ENCODE results near the gene CAPN5.

The CAPN5 gene

DNA sequence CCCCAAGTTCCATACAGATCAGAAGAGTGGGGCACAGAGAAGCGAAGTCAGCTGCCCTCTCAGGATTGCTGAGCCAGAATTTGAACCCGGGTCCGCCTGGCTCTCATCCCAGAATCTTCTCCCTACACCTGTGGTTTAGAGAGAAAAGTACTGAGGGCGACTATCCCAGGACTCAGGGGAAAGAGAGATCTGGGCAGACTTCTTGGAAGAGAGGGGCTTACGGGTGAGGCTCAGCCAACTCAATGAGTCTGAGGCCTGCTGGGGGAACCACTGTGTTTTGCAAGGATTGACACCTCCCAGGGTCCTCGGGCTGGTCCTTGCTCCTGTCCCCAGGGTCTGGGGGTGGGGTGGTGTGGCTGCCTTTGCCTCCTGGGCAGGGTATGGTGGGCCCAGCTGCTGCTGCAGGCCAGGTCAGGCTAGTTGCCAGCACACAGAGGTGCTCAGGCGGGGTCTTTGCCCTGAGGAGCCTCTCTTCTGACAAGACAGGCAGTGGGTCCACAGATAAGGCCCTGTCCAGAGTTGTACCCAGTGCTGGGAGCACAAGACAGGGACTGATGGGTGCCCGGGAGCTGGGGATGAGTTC is 1.2 kb downstream of the CAPN5 start:
- no peak for FAIRE-seq

DNA sequence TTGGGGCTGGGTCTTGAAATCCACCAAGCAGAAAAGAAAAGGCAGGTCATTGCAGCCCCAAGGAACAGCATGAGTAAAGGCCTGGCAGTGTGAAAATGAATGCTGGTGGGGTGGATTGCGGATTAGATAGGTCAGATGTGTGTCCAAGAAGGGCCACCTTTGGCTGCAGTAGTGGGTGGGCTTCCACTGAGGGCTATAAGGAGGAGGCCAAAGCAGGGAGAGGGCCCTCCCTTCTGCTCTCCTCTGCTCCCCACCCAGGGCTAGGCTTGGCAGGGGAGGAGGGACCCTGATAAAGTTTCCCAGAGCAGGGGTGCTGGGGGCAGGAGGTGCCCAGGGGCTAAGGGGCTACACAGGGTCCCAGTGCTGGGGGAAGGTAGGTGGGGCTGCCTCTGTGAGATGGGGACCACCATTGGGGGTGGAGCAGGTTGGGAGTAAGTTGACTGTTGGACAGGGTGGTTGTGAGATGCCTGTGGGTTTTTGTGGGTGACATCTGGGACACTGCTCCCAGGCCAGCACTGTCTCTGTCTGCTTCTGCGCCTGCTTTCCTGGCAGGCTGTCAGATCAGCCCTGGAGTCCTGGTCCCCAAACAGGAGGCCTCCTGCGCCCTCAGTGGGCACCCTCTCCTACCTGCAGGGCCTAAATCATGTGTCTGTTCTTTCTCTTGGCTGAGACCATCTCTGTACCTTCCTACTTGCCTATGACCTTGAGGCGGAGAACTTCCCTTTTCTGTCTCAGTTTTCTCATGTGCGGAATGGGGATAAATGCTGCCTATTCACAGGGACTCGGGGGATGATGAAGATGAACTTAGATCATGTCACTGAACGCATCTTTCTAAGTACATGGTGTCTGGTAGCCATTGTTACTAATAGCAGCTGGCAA is 1.9 kb downstream of the CAPN5 start:
- no peak for FAIRE-seq

GRCh38 chr11:77069336-77069968 is 2.7 kb downstream of the CAPN5 start:
- FAIRE-seq, result no peak

DNA sequence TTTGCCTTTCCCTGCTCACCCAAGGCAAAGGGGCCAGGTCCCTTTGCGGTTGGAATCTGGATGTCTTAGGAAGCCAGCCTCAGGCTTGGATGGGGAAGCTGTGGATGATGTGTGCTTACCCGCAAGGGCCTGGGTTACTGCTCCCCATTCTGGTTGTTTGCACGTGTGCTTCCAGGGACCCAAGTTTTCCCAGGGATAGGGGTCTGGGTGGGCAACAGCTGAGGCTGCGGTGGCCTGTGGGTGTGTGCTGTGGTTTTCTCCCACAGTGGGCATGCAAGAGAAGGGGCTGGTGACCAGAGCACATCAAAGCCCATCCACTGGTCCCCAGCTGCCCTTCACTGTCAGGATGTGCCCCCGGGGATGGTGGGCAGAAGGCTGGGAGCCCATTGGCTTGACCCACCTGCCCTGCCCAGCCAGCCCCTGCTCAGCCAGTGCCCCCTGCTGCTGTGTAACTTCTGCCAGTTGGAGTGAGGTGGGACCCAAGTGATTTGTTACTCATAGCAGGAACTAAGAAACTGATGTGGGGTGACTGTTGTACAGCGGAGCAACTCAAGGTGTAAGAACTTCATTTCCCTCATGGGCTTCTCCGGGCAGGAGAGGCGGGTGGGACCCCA is 3.3 kb downstream of the CAPN5 start:
- FAIRE-seq, result no peak

GRCh38 chr11:77071077-77071476 is 4.3 kb downstream of the CAPN5 start:
- FAIRE-seq, result no peak

DNA sequence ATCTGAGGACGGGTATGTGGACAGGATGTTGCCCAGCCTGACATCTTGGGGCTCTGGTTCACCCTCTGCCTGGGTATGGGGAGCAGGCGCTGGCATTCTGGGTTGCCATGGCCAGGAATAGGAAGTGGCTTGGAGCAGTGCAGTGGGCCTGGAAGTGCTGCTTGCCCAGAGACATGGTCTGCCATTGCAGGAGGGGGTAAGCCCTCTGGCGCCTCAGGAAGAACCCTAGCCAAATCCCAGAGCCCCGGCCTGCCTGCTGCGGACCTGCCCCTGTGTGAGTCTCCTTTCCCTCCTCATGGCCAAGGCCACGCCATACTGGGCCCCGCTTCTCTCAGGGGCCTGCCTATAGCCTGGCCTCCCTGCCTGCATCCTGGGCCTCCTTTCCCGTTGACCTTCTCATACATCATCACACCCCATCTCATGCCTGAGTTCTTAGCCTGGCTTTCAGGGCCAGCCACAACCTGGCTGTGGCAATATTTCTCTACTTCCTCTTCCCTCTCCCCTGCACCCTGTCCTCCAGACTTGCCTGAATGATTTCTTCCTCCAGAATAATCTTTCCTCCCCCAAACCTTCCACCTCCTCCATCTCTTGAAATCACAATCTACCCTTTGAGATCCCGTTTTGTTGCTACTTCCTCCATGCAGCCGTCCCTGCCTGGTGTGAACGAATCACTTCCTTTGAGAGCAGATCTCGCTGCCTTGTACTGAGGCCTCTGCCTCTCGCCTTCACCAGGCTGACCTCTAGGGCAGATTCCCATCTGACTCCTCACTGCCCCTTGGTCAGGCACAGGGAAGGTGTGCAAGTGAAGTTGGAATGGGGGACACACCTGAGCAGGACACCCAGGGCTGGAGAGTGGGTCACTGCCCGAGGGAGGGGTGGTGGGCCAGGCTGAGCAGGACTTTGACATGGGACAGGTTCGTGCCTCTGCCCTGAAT is 5.2 kb downstream of the CAPN5 start:
- FAIRE-seq, result no peak

GRCh38 chr11:77072851-77073327 is 6.1 kb downstream of the CAPN5 start:
- no peak for FAIRE-seq

DNA sequence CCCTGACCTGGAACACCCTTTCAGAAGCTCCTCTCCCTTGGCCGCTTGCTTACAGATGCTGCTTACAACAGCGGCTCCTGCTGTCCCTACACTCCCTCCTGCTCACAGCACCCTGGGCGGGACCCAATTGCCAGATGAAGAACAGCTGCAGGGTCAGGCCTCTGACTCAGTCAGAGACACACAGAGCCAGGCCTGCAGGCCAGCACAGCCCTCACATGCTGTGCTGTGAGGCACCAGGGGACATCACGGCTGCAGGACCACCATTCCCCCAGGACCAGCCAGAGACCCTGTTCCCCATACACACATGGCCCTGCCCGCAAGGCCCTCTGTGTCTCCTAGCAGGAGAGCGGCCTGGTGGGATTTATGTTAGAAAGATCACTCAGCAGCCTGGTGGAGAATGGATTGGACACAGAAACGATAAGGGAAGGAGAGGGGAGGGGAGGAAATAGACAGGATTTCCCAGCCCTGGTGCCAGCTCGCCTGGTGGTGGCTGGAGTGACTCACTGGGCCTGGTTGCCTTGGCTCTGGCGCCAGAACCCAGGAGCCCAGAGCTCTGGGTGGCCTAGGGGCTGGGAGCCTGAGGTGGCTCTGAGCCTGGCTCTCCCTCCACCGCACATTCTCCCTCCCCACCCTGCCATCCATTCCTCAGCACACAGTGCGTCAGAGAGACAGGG is 6.7 kb downstream of the CAPN5 start:
- FAIRE-seq, result no peak

DNA sequence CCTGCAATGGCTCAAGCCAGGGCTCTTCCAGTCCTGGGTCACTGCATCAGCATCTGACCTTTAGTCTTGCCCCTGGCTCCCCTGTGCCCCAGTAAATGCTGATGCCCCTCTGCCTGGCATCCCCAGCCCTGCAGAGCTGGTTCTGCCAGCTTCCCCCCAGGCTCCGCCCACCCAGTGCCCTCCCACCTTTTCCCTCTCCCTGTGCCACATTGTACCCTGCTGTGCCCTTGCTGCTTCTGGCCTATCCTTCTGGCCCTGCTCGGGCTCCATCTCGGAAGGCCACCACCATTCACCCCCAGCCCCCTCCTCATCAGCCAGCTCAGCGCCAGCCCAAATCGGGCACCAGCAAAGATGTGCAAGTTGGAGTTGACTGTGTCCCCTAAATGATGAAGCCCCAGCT is 7.4 kb downstream of the CAPN5 start:
- no peak for FAIRE-seq

DNA sequence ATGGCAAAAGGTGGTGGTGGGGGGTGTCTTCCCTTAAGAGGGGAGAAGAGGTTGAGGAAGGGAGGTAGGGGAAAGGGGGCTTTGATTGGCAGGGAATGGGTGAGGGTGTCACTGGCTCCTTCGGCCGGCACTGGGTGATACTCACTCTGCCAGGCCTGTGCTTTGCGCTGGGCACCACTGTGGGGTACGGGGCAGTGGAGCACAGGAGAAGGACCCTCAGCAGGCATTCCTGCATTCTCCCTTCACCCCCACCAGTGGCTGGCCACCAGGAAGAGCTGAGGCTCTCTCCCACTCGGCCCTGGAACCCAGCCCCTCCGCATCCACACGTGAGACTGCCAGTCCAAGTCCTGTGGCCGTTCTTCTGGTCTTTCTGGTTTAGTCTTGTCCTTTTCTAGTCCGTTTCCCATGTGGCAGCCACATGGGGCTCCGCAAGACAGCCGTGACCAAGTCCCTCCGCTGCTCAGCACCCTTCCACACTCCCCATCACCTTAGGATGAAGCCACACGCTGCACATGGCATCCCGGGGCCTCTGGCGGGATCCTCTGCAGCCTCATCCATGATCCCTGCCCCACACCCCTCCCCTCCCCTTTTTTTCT is 8.0 kb downstream of the CAPN5 start:
- no peak for FAIRE-seq

- FAIRE-seq, result no peak
These were observed 8.7 kb downstream of the CAPN5 start for GRCh38 chr11:77075425-77075905.

GRCh38 chr11:77079666-77080065 is 12.9 kb downstream of the CAPN5 start:
- FAIRE-seq, result no peak

DNA sequence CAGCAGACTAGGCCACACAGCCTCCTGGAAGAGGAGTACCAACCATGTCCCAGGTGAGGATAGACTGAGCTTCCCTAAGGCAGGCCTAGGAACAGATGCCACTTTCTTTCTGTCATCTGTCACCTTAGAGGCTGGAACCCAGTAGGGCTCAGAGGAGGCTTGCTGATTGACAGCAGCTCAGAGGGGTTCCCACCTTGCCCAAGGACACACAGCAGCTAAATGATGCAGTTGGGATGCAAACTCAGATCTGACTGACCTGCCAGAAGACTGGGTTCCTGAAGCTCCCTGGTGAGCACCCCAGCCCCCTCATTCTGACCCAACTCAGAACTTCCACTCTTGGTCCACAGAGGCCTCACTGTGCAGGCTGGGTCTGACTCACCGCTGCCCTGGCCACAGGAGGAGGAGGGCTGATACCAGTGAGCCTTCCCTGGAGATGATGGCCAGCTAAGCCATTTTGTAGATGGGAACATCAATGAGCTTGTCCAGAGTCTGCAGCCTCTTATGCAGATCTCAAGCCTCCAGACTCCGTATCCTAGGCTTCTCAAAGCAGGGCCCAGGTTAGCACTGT is 14.0 kb downstream of the CAPN5 start:
- FAIRE-seq, result no peak

DNA sequence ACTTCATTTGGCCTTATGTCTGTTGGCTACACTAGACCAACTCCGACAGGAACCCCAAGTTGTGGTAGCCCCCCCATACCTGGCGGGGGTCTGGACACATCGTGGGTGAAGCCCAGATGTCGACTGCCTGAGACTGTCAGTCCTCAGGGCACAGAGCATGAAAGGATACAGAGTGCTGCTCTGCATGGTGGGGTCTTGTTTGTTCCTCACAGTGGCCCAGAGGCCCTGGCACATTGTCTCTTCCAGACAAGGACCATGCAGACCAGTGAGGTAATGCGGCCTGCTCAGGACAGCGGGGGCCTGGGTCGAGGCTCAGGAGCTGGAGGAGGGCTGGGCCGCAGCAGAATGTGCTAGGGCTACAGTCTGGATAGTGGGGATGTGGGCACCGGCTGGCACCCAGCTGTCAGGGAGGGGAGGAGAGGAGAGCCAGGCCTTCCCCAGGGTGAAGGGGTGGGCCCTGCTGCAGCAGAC is 14.6 kb downstream of the CAPN5 start:
- no peak for FAIRE-seq

GRCh38 chr11:77081976-77082836 is 15.4 kb downstream of the CAPN5 start:
- FAIRE-seq, result no peak

- FAIRE-seq, result no peak
These were observed 16.2 kb downstream of the CAPN5 start for GRCh38 chr11:77082838-77083565.

DNA sequence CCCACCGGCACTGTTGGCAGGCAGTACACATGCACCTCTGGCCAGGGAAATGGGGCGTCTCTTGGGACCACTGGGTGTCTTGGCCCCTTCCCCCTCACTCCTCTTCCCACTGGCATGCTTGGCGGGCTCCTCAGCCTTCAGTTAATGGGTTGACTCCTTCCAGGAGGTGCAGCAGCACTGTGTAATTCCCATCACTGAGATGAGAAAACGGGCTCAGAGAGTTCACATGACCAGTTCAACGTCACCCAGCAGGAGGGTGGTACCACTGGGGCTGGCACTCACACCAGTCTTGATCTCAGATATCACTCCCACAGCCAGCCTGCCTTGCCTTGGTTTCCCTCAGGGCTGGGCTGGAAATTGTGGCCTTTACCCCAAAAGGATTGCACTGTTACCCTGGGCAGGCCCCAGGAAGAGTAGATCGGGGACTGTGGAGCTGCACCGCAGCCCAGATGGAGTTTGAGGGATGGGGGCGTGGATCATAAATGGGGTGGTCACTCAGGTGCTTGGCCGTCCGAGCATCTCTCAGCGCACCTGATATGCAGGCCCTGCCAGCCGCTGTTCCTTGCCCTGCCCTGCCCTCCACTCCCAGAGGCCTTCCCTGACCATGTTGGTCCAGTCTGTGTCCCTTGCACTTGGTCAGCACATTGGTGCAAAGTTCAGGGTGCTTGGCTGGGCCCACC is 16.9 kb downstream of the CAPN5 start:
- FAIRE-seq, result no peak

DNA sequence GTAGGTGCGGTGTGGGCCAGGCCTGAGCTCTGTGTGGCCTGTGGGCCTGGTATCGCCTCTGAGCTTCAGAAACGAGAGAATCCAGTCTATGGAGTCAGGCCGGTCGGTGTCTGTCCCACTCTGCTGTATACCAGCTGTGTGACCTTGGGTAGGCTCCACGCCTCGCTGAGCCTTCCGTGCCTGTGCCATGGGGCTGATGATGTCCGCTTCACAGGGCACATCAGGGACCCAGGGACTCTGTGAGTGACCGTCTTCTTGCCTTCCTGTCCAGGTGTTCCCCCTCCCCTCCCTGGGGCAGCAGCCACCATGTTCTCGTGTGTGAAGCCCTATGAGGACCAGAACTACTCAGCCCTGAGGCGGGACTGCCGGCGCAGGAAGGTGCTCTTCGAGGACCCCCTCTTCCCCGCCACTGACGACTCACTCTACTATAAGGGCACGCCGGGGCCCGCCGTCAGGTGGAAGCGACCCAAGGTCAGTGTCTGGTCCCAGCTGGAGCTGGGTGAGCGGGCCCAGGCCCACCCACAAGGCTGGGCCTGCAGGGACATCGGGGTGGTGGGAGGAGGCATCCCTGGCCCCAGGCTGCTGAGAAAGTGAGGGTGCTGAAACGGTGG is 17.9 kb downstream of the CAPN5 start:
- no peak for FAIRE-seq

Measured in G401.6 (cell line).